Uterus (tissue), 4 donors: ENCODE measurements around the gene REEP3. TPM values are rescaled to one million over a fixed set of nuclear protein-coding genes. Genes with fewer than 3 reads are reported as not detected.
A peak's percentile ranks its signal among the peaks of the same experiment; 100 is the strongest.

Experiments
- DNase-seq, 2 donors: peaks; one replicate each; pipeline ENCODE4 v3.0.0-alpha.2; 2019 to 2020
- H3K27ac ChIP-seq, 2 donors: fragments of 200-600 bp; sonication (generic); 1 replicate in 1 of 2; 2 replicates in 1 of 2; pipeline ENCODE4 v1.5.1; 2016 to 2018
- H3K27me3 ChIP-seq, 2 donors: fragments of 200-600 bp; sonication (generic); one replicate each; pipeline ENCODE4 v1.5.1; 2018 to 2019; ENCODE audit warnings: control low read depth in 1 of 2
- H3K36me3 ChIP-seq, 2 donors: fragments of 200-600 bp; sonication (generic); one replicate each; pipeline ENCODE4 v1.5.1; 2019; ENCODE audit warnings: control low read depth in 1 of 2
- H3K4me1 ChIP-seq, 2 donors: fragments of 200-600 bp; sonication (generic); one replicate each; pipeline ENCODE4 v1.5.1; 2018 to 2019; ENCODE audit warnings: control low read depth in 1 of 2
- H3K4me3 ChIP-seq, 2 donors: fragments of 200-600 bp; sonication (generic); 1 replicate in 1 of 2; 2 replicates in 1 of 2; pipeline ENCODE4 v1.5.1; 2018 to 2019; ENCODE audit warnings: mild to moderate bottlenecking in 1 of 2
- H3K9me3 ChIP-seq, 2 donors: fragments of 200-600 bp; sonication (generic); one replicate each; pipeline ENCODE4 v1.5.1; 2019; ENCODE audit warnings: control low read depth in 1 of 2
- CTCF ChIP-seq, 4 experiments: fragments of 200-600 bp in 2 of 4; fragments of 450-650 bp in 2 of 4; sonication (generic) in 2 of 4; IDR thresholded peaks; one replicate each; pipeline ENCODE4 v1.5.1; 2016 to 2019; ENCODE audit warnings: antibody characterized with exemption in 4 of 4, mild to moderate bottlenecking in 2 of 4, moderate library complexity in 1 of 4
- POLR2A ChIP-seq, 2 donors: fragments of 450-650 bp; IDR thresholded peaks; one replicate each; pipeline ENCODE4 v1.6.1; 2016; ENCODE audit warnings: antibody characterized with exemption in 2 of 2, mild to moderate bottlenecking in 1 of 2, moderate library complexity in 1 of 2
- intact Hi-C: fragments of 100-400 bp; cut with DNase I; formaldehyde crosslinking; loops from one replicate; pipeline ENCODE4 v1.15.1; 2023; ENCODE audit warnings: low total_unique reads
- total RNA-seq, 4 donors: library from RNA; depleted of rRNA in 3 of 4; stranded (reverse); fragments of >200 nt in 3 of 4; gene quantifications; one replicate each; pipeline versions ENCODE4 v1.1.0 to v1.2.4, GENCODE V29; 2014 to 2023
- donor health status: DM: yes; HTN: yes; CAD: no.

REEP3 gene
- 10 to 100 TPM; 43.0 to 66.5 (median 58.2) TPM for total RNA-seq

- H3K27ac ChIP-seq: peak within 1 kb of the TSS; percentile 100
- H3K4me3 ChIP-seq: peak within 1 kb of the TSS; percentile 79 to 94
- intact Hi-C loops: no loop called here
- no peaks in the 10 kb centered on the region for H3K36me3 ChIP-seq
- H3K4me1 ChIP-seq: peaks cover 0 to 8% of the 10 kb centered on the region in 2 donors
- H3K27me3 ChIP-seq: no peaks in the 10 kb centered on the region
- no peaks in the 10 kb centered on the region for H3K9me3 ChIP-seq
- no peak for TF ChIP-seq POLR2A (IDR thresholded peaks at IDR 0.05)
- no peak for TF ChIP-seq CTCF (IDR thresholded peaks at IDR 0.05)
- peak; percentile 51 to 63 for DNase-seq
These were observed at the start of gene REEP3 for GRCh38 chr10:63520500-63521415. REEP3 (plus strand) TSS chr10:63521401; CDS start chr10:63521546, 145 bp downstream.

GRCh38 chr10:63474488-63474887, 46.7 kb upstream of the REEP3 start:
- no peaks in the 10 kb centered on the region for H3K4me1 ChIP-seq
- no peaks in the 10 kb centered on the region for H3K9me3 ChIP-seq
- TF ChIP-seq POLR2A (IDR thresholded peaks at IDR 0.05) (no peak), CTCF (IDR thresholded peaks at IDR 0.05) (no peak)
- no peaks in the 10 kb centered on the region for H3K36me3 ChIP-seq
- H3K27me3 ChIP-seq: no peaks in the 10 kb centered on the region
- no peak overlapping the region for H3K4me3 ChIP-seq
- DNase-seq: no peak
- H3K27ac ChIP-seq: no peak overlapping the region
- intact Hi-C loops: no loop called here

GRCh38 chr10:63477927-63478326, 43.3 kb upstream of the REEP3 start:
- H3K27ac ChIP-seq: no peak overlapping the region
- H3K4me3 ChIP-seq: no peak overlapping the region
- H3K9me3 ChIP-seq: no peaks in the 10 kb centered on the region
- no peak for DNase-seq
- no peak for TF ChIP-seq CTCF (IDR thresholded peaks at IDR 0.05)
- TF ChIP-seq POLR2A (IDR thresholded peaks at IDR 0.05): no peak
- H3K36me3 ChIP-seq: no peaks in the 10 kb centered on the region
- no peaks in the 10 kb centered on the region for H3K4me1 ChIP-seq
- intact Hi-C loops: no loop called here
- no peaks in the 10 kb centered on the region for H3K27me3 ChIP-seq

GRCh38 chr10:63478564-63478963, 42.6 kb upstream of the REEP3 start:
- no peak for DNase-seq
- TF ChIP-seq POLR2A (IDR thresholded peaks at IDR 0.05): no peak
- TF ChIP-seq CTCF (IDR thresholded peaks at IDR 0.05): no peak
- intact Hi-C loops: no loop called here
- Histone ChIP-seq H3K27me3 (no peaks in the 10 kb centered on the region), H3K4me1 (no peaks in the 10 kb centered on the region), H3K36me3 (no peaks in the 10 kb centered on the region), H3K4me3 (no peak overlapping the region), H3K9me3 (no peaks in the 10 kb centered on the region), H3K27ac (no peak overlapping the region)

GRCh38 chr10:63480237-63480636, 41.0 kb upstream of the REEP3 start:
- H3K9me3 ChIP-seq: no peaks in the 10 kb centered on the region
- H3K4me3 ChIP-seq: no peak overlapping the region
- no peaks in the 10 kb centered on the region for H3K27me3 ChIP-seq
- intact Hi-C loops: no loop called here
- H3K36me3 ChIP-seq: no peaks in the 10 kb centered on the region
- no peak overlapping the region for H3K27ac ChIP-seq
- H3K4me1 ChIP-seq: no peaks in the 10 kb centered on the region
- TF ChIP-seq CTCF (IDR thresholded peaks at IDR 0.05): no peak
- TF ChIP-seq POLR2A (IDR thresholded peaks at IDR 0.05): no peak
- DNase-seq: no peak
